ENCODE results near the gene CCL15. TPM values are rescaled to one million over a fixed set of nuclear protein-coding genes. Genes with fewer than 3 reads are reported as not detected.

CCL15 gene
- total and polyA plus RNA-seq, 2 of the 13 experiments (the other 11 are each of a cell fraction or from before 2014, with no cell fraction given), result 29.2 to 45.9 TPM

- TF ChIP-seq TIGD3 (CRISPR knock-in tag; IDR thresholded peaks at IDR 0.05; ENCODE audit: borderline replicate concordance) (0 out of 2 replicates have a peak, but pooled peaks have one; percentile 31), ZNF296 (CRISPR knock-in tag; conservative IDR thresholded peaks at IDR 0.05) (0 out of 2 replicates have a peak, but pooled peaks have one; percentile 19), TBX3 (IDR thresholded peaks at IDR 0.05; ENCODE audit: borderline replicate concordance) (peak; percentile 75; the same call in 1 of the 2 replicates), ZNF292 (CRISPR knock-in tag; IDR thresholded peaks at IDR 0.05; ENCODE audit: borderline replicate concordance, low read depth) (peak; percentile 87; the same call in 1 of the 2 replicates), RAD21 (CRISPR knock-in tag; IDR thresholded peaks at IDR 0.05) (no peak), ARNTL (CRISPR knock-in tag; IDR thresholded peaks at IDR 0.05) (peak; percentile 83), ZNF703 (CRISPR knock-in tag; IDR thresholded peaks at IDR 0.05; ENCODE audit: borderline replicate concordance) (peak; percentile 72), EEA1 (CRISPR knock-in tag; IDR thresholded peaks at IDR 0.05; ENCODE audit: borderline replicate concordance) (no peak), PCBP2 (optimal IDR thresholded peaks at IDR 0.05; ENCODE audit: low read depth, low read length, poor library complexity, severe bottlenecking) (no peak), NONO (IDR thresholded peaks at IDR 0.05) (no peak), NONO (CRISPR knock-in tag; conservative IDR thresholded peaks at IDR 0.05) (peak; percentile 93), ZEB1 (IDR thresholded peaks at IDR 0.05; ENCODE audit: insufficient replicate concordance, low read depth) (peak; percentile 79), BCL6 (CRISPR knock-in tag; IDR thresholded peaks at IDR 0.05) (peak; percentile 96), HOXD1 (CRISPR knock-in tag; IDR thresholded peaks at IDR 0.05) (peak; percentile 94), STAT6 (CRISPR knock-in tag; IDR thresholded peaks at IDR 0.05; ENCODE audit: borderline replicate concordance) (peak; percentile 95), GLI4 (CRISPR knock-in tag; IDR thresholded peaks at IDR 0.05; ENCODE audit: borderline replicate concordance) (no peak), ZNF335 (CRISPR knock-in tag; IDR thresholded peaks at IDR 0.05) (peak; percentile 84), IRF1 (CRISPR knock-in tag; IDR thresholded peaks at IDR 0.05; ENCODE audit: low read depth) (no peak), ZBTB2 (CRISPR knock-in tag; IDR thresholded peaks at IDR 0.05; ENCODE audit: low read depth) (peak; percentile 31; the same call in 1 of the 2 replicates), HNF4A (CRISPR knock-in tag; IDR thresholded peaks at IDR 0.05) (peak; percentile 99), IRF2 (CRISPR knock-in tag; IDR thresholded peaks at IDR 0.05) (peak; percentile 94), CREM (IDR thresholded peaks at IDR 0.05) (peak; percentile 95), CREM (CRISPR knock-in tag; IDR thresholded peaks at IDR 0.05) (no peak), ZNF160 (CRISPR knock-in tag; IDR thresholded peaks at IDR 0.05) (peak; percentile 72; the same call in 1 of the 2 replicates)
These were observed 27.8 kb downstream of the CCL15 start (continued) for GRCh38 chr17:35973333-35974260.
